Kidney (tissue), 14 donors: ENCODE results near the gene ITPR1. TPM values are rescaled to one million over a fixed set of nuclear protein-coding genes. Genes with fewer than 3 reads are reported as not detected.

ENCODE experiments used
- DNase-seq, 5 donors: peaks; one replicate each; pipeline ENCODE4 v3.0.0-alpha.2; 2013 to 2020
- FAIRE-seq: peaks from 2 replicates; lab custom pipeline; 2012; peaks lifted over from hg19 to GRCh38; lab: Jason Lieb, UNC
- H3K27ac ChIP-seq, 2 donors: one replicate each; pipeline ENCODE4 v1.7.0; 2013; ENCODE audit warnings: low read depth in 2 of 2, low read length in 2 of 2, inconsistent platforms in 1 of 2
- H3K27me3 ChIP-seq: one replicate; pipeline ENCODE4 v1.7.1; 2013; ENCODE audit warnings: low read length, inconsistent platforms; ENCODE audit not compliant: control insufficient read depth, insufficient read depth
- H3K36me3 ChIP-seq, 3 donors: one replicate each; pipeline versions ENCODE4 v1.7.0 to v1.7.1; 2013; ENCODE audit warnings: low read length in 3 of 3, control low read depth in 1 of 3, inconsistent platforms in 1 of 3; ENCODE audit not compliant: insufficient read depth in 3 of 3, control insufficient read depth in 2 of 3
- H3K4me1 ChIP-seq, 3 donors: one replicate each; pipeline versions ENCODE4 v1.7.0 to v1.7.1; 2013; ENCODE audit warnings: low read length in 3 of 3, inconsistent platforms in 1 of 3, low read depth in 1 of 3; ENCODE audit not compliant: control insufficient read depth in 2 of 3, insufficient read depth in 2 of 3
- H3K4me3 ChIP-seq, 3 donors: one replicate each; pipeline versions ENCODE4 v1.7.0 to v1.8.1; 2013; ENCODE audit warnings: low read length in 3 of 3, control low read depth in 1 of 3, inconsistent platforms in 1 of 3
- H3K9ac ChIP-seq, 3 donors: one replicate each; pipeline versions ENCODE4 v1.7.0 to v1.7.1; 2013; ENCODE audit warnings: low read length in 3 of 3, control low read depth in 1 of 3, inconsistent platforms in 1 of 3
- H3K9me3 ChIP-seq, 3 donors: one replicate each; pipeline versions ENCODE4 v1.7.0 to v1.7.1; 2013; ENCODE audit warnings: low read length in 3 of 3, control low read depth in 1 of 3, inconsistent platforms in 1 of 3; ENCODE audit not compliant: control insufficient read depth in 2 of 3, insufficient read depth in 1 of 3
- CTCF ChIP-seq: IDR thresholded peaks from 3 replicates; pipeline ENCODE4 v1.5.1; 2012; ENCODE audit warnings: mild to moderate bottlenecking, moderate library complexity, borderline replicate concordance; ENCODE audit not compliant: insufficient read depth; ENCODE audit errors: extremely low read depth
- intact Hi-C: fragments of 100-400 bp; cut with DNase I; formaldehyde crosslinking; loops from one replicate; pipeline ENCODE4 v1.11.1; 2022
- polyA plus RNA-seq: library from polyadenylated mRNA; stranded (reverse); fragments of 350-450 nt; fragmentation: Illumina TruSeq; extraction: RNeasy Lipid Tissue Mini Kit (QIAGEN cat#74804); gene quantifications from one replicate; pipeline ENCODE4 v1.2.3, GENCODE V29; 2014; ENCODE audit warnings: low read depth, low replicate concordance; ENCODE audit not compliant: insufficient read depth
- total RNA-seq: library from RNA; stranded (reverse); fragmentation: NEBNext Ultra II Directional; extraction: Animal tissue kit (Norgen Biotek cat#: 25700); gene quantifications from one replicate; pipeline ENCODE4 v1.2.1, GENCODE V29; 2021
- donor health status: control.
- donor health status: control.
- donor health status: control.
- donor health status: control.
- donor health status: control.
- donor health status: DM: yes; HTN: yes; CAD: no.
- donor health status: Normal renal cell carcinoma (clear cell type).

Gene ITPR1
- total and polyA plus RNA-seq, 2 donors from 2014 or later, result 30.2 to 81.2 TPM

- Histone ChIP-seq H3K9ac (no peak overlapping the region), H3K27ac (no peak overlapping the region), H3K36me3 (no peaks in the 10 kb centered on the region), H3K9me3 (no peaks in the 10 kb centered on the region), H3K4me3 (no peak overlapping the region), H3K4me1 (peaks cover 0 to 5% (median 3%) of the 10 kb centered on the region in 3 donors), H3K27me3 (no peaks in the 10 kb centered on the region)
- no peak for FAIRE-seq
- intact Hi-C loops, result no loop called here
- DNase-seq, result no peak
- no peak for TF ChIP-seq CTCF
These were observed 402.7 kb downstream of the ITPR1 start for GRCh38 chr3:4895838-4896237.

Other genes starting within 250 kb of the ITPR1 start
- 16.0 TPM for gene SETMAR, start 190.0 kb upstream of the ITPR1 start, total RNA-seq
- 21.4 TPM for gene SETMAR, start 190.0 kb upstream of the ITPR1 start, polyA plus RNA-seq
- 50.1 TPM for gene SUMF1, start 26.1 kb upstream of the ITPR1 start, total RNA-seq
- 50.6 TPM for gene SUMF1, start 26.1 kb upstream of the ITPR1 start, polyA plus RNA-seq